Stimulated activated CD4-positive, alpha-beta T cell treated with anti-CD3 and anti-CD28 coated beads, Interleukin-2, amount 100 ng/mL, for 48 hours (primary cell): ENCODE measurements around the gene AFF1.
"Not testable (repeated sequence)": the region's sequence is repeated elsewhere in the genome, so short reads cannot be mapped to it uniquely, and the experiment has no call there.

Experiments used
- DNase-seq, 2 donors: peaks; one replicate each; pipeline ENCODE4 v3.0.0-alpha.2; 2020

Gene AFF1

GRCh38 chr4:87017580-87018342 is 83.0 kb downstream of the AFF1 start:
- DNase-seq, result peak in 1 of 2 donors; percentile 9

DNA sequence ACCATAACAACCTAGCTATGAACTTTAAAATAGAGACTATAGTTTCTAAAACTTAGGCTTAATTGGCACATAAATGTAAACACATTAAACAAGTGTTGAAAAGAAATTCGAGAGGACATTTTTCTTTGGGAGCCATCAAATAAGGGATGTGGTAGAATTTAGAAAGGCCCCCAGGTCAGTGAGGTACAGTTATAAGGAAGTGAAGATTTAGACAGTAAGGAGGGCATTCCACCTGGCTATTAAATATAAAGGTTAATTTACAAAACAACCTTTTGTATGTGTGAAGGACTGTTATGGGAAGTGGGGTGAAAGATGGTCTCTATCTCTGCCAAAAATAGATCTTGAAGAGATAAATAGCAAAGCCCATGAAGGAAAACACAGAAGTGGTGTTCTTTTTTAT is 83.9 kb downstream of the AFF1 start:
- no peak for DNase-seq

GRCh38 chr4:87019246-87019791 is 84.5 kb downstream of the AFF1 start:
- DNase-seq, result no peak

- no peak for DNase-seq
These were observed 85.1 kb downstream of the AFF1 start for GRCh38 chr4:87019898-87020297.

GRCh38 chr4:87024201-87024600 is 89.4 kb downstream of the AFF1 start:
- no peak for DNase-seq

- DNase-seq, result no peak
These were observed 90.3 kb downstream of the AFF1 start for GRCh38 chr4:87025023-87025613.

- no peak for DNase-seq
These were observed 90.8 kb downstream of the AFF1 start for GRCh38 chr4:87025614-87026041.

- DNase-seq, result no peak
These were observed 92.1 kb downstream of the AFF1 start for GRCh38 chr4:87026800-87027495.

DNA sequence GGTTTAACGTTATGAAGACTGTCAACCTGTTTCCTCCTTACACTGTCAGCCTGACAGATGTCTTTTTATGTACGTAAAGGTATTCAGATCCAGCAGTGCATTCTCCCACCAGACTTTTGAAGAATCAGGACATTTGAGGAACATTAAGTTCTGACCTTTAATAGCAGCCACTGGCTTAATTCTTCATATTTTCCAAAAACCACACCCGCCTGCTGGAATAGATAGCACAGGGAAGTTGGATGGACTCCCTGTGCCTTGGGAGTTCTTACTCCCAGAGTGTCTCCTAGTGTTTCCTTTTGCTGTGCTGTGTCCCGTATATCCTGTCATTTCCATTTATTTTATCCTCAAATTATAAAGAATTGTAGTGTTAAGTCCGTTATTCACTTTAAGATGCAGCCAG is 94.5 kb downstream of the AFF1 start:
- DNase-seq, result no peak

- no peak for DNase-seq
These were observed 95.3 kb downstream of the AFF1 start for GRCh38 chr4:87030124-87030523.

GRCh38 chr4:87030755-87031441 is 96.1 kb downstream of the AFF1 start:
- no peak for DNase-seq

GRCh38 chr4:87031920-87032319 is 97.1 kb downstream of the AFF1 start:
- no peak for DNase-seq

DNA sequence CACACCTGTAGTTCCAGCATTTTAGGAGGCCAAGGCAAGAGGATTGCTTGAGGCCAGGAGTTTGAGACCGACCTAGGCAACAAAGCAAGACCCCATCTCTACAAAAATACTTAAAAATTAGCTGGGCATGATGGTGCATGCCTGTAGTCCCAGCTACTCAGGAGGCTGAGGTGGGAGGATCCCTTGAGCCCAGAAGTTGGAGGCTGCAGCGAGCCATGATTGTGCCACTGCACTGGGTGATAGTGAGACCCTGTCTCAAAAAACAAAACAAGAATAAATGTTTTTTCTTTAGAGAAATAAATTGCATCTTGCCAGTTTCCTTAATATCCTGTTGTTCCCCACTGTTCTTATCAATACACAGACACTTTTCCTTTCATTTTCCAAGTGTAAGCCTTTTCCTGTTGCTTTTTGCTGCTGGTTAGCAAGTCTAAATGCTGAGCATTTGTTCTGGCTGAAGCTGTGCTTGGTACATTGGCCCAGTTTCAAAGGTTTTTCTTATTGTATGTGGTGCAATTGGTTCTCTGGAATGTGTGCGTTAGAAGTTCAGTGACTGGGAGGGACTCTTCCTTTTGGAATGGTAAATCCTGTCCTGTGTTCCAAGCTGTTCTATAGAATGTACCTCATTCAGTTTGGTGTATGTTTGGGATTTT is 98.2 kb downstream of the AFF1 start:
- DNase-seq, result no peak

GRCh38 chr4:87033902-87034301 is 99.1 kb downstream of the AFF1 start:
- no peak for DNase-seq

DNA sequence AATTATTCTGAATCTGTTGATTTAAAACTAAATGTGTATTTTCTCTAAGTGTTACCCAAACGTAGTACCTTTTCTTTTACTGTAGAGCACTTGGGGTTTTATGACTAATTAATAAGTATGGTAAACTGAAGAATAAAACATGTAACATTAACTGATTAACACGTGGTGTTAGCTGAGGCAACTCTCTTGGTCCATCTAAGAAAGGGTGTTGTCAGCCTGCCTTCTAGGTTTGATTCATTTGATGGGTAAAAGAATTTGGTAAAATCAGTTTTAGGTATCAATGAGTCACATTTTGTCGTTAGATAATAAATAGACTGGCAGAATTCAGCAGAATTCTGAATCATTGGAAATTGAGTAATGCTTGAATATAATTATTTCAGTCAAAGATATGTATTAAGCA is 99.7 kb downstream of the AFF1 start:
- DNase-seq, result no peak

DNA sequence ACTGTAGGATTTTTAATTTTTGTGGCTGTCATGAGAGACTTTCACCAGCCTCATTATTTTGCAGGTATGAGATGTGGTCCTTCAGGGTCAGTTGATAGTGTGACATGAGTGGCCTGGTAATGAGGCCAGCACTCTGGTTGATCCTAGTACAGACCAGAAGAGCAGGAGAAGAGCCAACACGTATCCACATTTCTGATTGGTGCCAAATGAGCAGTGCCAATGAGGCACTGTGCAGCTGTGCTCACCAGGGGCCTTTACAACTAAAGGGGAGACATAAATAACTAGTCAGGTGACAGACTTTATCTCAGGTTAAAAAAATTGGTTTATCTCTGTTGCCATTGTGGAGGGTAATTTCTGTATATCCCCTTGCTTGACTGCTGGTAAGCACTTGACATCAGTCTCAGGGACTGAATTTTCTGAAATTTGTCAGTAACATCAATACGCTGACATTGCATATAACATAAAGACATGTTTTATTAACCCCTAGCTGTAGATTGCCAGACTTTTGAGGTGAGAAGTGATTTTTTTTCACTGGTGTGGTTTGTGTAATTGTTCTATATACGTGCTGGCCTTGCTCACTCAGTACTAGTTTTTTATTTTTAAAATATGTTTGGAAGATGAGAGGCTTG is 101.2 kb downstream of the AFF1 start:
- no peak for DNase-seq

DNA sequence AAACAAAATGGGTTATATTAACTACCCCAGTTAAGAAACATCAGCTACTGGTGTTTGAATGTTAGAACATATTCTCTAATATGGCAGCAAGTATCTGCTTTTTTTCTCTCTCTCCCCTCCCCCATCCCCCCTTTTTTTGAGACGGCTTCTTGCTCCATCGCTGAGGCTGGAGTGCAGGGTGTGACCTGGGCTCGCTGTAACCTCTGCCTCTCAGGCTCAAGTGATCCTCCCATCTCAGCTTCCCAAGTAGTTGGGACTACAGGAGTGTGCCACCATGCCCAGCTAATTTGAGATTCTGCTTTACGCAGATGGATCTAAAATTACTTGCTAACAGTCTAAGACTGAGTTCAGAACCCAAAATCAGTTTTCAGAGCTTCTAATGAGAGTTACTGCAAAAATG is 101.9 kb downstream of the AFF1 start:
- DNase-seq, result no peak

DNA sequence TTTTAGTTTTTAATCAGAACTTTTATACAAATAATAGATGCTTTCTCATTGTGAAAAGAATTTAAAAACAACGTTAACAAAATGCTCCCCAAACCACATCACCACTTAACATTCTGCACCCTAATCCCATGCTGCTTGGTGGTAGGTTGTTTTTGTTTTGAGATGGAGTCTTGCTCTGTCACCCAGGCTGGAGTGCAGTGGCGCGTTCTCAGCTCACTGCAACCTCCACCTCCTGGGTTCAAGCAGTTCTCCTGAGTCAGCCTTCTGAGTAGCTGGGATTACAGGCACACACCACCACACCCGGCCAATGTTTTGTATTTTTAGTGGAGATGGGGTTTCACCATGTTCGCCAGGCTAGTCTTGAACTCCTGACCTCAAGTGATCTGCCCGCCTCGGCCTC is 102.4 kb downstream of the AFF1 start:
- DNase-seq, result not testable (repeated sequence)

DNA sequence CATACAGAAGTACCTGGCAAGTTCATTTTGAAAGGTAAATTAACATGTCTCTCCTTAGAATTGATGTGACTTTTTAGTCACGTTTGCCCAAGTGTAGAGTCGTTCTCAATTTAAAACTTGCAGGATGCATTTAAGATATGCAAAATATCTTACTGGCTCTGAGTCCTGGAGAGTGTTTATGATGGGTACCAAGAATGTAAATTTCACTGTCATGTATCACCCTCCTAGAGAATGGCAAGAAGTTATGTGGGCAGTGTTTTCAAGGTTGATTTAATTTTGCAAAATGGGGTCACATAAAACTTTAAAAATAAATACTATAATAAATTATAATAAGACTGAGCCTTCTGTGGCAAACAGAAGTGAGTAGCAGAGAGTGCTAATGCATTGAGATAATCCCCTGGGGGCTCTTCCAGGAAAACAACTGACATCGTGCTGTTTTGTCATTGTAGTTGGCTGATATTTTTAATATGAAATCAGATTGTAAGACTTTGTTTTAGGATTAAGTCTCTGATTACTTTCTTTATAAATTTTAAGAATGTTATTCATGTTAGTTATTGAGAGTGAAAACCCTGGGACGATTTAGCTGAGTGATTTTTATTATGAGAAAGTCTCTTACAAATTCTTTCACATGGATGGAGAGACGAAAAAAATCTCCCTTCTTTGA is 103.0 kb downstream of the AFF1 start:
- no peak for DNase-seq

DNA sequence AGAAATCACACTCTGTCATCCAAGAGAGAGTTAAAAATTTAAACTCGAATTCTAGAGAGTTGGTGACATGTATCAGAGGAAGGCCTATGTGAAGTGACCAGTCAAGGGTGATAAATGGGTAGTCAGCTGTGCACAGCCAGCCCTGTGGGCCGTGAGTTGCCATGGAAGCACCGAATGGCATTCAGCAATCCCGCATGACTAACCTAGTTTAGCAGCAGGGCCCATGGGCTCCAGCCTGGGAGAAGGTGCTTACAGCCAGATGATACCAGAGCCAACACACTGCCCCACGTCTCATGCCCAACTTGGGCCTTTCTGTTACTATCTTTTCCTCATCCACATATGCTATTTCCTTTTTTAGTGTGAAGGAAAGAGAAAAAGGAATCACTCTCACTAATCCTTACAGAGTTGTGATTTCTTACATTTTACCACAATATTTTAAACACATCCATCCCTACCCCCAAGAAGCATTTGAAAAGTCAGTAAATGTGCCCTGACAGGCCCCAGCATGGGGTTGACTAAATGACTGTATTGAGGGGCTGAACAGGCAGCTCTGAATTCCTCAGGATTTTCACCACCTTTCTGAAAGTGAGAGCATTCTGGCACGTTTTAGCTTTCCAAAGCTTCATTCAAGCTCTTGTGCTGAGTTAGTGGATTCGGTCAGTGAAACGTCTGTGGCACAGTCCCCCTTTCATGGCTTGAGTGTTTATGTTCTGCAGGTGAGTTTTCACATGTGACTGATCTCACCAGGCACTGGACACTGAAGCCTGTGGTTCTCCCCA is 104.2 kb downstream of the AFF1 start:
- no peak for DNase-seq

DNA sequence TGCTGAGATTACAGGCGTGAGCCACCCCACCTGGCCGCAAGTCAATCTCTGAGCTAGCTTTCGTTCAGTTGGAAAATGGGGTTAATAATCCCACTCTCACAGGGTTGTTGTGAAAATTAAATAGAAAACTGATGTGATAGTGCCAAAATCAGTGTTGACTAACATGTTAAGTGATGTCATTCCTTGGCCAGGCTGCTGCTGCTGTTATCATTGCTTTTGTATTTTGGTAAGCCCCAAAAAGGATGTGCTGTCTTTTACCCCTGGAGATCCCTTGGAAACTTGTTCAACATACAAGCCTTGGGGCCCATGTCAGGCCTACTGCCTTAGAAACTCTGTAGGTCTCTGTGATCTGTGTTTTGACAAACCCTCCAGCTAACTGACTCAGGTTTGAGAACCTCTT is 106.3 kb downstream of the AFF1 start:
- no peak for DNase-seq
